Kidney epithelial cell (primary cell): ENCODE measurements around the gene RNF39. TPM values are rescaled to one million over a fixed set of nuclear protein-coding genes. Genes with fewer than 3 reads are reported as not detected.

Source experiments
- DNase-seq: peaks from one replicate; pipeline ENCODE4 v3.0.0-alpha.2; 2010; ENCODE audit warnings: low read depth
- H3K27me3 ChIP-seq: 2 replicates; pipeline ENCODE4 v1.6.0; 2011; ENCODE audit warnings: low read length; ENCODE audit not compliant: control insufficient read depth, insufficient read depth
- H3K36me3 ChIP-seq: 2 replicates; pipeline ENCODE4 v1.5.1; 2011; ENCODE audit warnings: low read length; ENCODE audit not compliant: control insufficient read depth, insufficient read depth
- H3K4me3 ChIP-seq: 2 replicates; pipeline ENCODE4 v1.5.1; 2011; ENCODE audit warnings: low read depth, mild to moderate bottlenecking, control low read depth, low read length
- CTCF ChIP-seq: IDR thresholded peaks from 2 replicates; pipeline ENCODE4 v1.5.1; 2011; ENCODE audit warnings: mild to moderate bottlenecking, moderate library complexity, low read length, control low read depth, inconsistent platforms; ENCODE audit not compliant: insufficient read depth, poor library complexity, severe bottlenecking
- total RNA-seq: library from RNA; depleted of rRNA; stranded (reverse); fragments of >200 nt; gene quantifications from 2 replicates; pipeline ENCODE4 v1.2.3, GENCODE V29; 2015

The RNF39 gene
- total RNA-seq, 1 donor from 2014 or later = 0.04 TPM

- no peaks in the 10 kb centered on the region for H3K36me3 ChIP-seq
- no peak for TF ChIP-seq CTCF
- no peak for DNase-seq
- H3K27me3 ChIP-seq = no peaks in the 10 kb centered on the region
- H3K4me3 ChIP-seq = no peak overlapping the region
These were observed 20.1 kb downstream of the RNF39 start for GRCh38 chr6:30055513-30055912.

DNA sequence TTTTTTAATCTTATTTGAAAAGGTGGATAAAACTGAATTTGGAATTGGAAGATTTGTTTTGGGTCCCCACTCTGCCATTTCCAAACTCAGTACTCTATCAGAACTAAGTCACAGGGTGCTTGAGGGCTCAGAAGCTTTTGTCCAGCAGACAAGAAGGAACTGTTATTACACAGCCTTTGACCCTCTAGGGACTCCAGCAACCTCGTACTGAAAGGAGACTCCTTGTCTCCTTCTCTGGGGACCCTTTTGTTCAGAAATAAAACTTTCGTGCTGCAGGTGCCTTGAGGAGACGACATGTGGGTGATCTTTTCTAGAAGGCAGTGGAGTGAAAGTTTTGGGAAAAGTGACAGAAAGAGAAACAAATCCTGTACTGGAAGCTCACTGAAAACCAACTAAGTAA, 21.9 kb downstream of the RNF39 start:
- Histone ChIP-seq H3K4me3 (no peak overlapping the region), H3K27me3 (no peaks in the 10 kb centered on the region), H3K36me3 (no peaks in the 10 kb centered on the region)
- no peak for DNase-seq
- no peak for TF ChIP-seq CTCF

- Histone ChIP-seq H3K27me3 (no peaks in the 10 kb centered on the region), H3K36me3 (no peaks in the 10 kb centered on the region), H3K4me3 (no peak overlapping the region)
- no peak for TF ChIP-seq CTCF
- DNase-seq = no peak
These were observed 28.3 kb downstream of the RNF39 start for GRCh38 chr6:30047220-30047619.

GRCh38 chr6:30044630-30045029, 30.9 kb downstream of the RNF39 start:
- DNase-seq = no peak
- no peak for TF ChIP-seq CTCF
- Histone ChIP-seq H3K4me3 (no peak overlapping the region), H3K36me3 (no peaks in the 10 kb centered on the region), H3K27me3 (no peaks in the 10 kb centered on the region)

GRCh38 chr6:30043744-30044143, 31.8 kb downstream of the RNF39 start:
- TF ChIP-seq CTCF = no peak
- Histone ChIP-seq H3K4me3 (no peak overlapping the region), H3K27me3 (no peaks in the 10 kb centered on the region), H3K36me3 (no peaks in the 10 kb centered on the region)
- no peak for DNase-seq

DNA sequence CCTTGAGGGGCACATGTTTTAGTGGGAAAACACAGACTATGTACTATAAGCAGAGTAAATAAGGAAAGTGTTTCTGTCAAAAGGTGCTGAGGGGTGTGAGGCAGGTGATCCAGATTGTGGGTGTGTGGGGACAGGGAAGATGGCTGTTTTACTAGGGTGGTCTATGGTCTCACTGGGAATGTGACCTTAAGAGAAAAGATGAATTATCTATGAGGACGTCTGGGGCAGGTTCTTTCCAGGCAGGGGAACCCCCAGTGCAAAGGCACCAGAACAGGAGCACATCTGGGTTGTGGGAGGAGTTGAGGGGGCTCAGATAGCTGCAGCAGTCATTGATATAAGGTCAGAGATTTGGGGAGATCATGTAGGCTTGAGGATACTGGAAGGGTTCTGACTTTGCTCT, 32.7 kb downstream of the RNF39 start:
- TF ChIP-seq CTCF = no peak
- DNase-seq = no peak
- Histone ChIP-seq H3K4me3 (no peak overlapping the region), H3K36me3 (no peaks in the 10 kb centered on the region), H3K27me3 (no peaks in the 10 kb centered on the region)
